ENCODE data around the gene GMEB2.

DNA sequence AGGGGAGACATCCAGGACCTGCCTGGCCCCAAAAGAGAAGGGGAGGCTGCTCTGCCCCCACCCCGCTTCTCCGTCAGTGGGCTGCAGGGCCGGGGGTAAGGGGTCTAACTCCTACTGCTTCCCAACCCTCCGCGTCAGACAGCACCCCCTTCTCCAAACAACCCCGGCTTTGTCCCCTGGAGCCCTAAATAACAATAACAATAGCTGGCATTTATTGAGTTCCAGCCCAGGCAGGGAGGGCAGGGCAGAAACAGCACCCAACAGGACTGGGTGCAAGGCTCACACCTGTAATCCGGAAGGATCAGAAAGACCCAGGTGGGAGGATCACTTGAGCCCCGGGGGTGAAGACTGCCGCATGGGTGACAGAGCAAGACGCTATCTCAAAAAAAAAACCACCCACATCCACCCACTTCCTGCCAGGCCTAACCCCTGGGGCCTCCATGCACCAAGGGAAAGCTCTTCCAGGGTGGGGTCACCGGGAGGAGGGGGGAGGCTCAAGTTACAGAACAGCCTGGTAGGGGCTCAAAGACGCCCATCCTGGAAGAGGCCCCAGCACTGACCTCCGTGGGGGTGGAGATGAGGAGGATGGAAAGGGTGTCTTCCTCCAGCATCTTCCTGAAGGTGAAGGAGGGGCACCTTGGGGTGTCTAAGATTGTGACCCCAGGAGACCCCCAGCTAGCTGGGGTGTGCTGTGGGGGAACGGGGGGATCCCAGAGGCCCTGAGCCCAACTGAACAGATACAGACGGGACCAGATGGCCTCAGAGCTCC, 74.2 kb downstream of the GMEB2 start:
- TF ChIP-seq, protein P1, sequence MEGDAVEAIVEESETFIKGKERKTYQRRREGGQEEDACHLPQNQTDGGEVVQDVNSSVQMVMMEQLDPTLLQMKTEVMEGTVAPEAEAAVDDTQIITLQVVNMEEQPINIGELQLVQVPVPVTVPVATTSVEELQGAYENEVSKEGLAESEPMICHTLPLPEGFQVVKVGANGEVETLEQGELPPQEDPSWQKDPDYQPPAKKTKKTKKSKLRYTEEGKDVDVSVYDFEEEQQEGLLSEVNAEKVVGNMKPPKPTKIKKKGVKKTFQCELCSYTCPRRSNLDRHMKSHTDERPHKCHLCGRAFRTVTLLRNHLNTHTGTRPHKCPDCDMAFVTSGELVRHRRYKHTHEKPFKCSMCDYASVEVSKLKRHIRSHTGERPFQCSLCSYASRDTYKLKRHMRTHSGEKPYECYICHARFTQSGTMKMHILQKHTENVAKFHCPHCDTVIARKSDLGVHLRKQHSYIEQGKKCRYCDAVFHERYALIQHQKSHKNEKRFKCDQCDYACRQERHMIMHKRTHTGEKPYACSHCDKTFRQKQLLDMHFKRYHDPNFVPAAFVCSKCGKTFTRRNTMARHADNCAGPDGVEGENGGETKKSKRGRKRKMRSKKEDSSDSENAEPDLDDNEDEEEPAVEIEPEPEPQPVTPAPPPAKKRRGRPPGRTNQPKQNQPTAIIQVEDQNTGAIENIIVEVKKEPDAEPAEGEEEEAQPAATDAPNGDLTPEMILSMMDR (IDR thresholded peaks at IDR 0.05): no peak
- no peak for TF ChIP-seq POLR2A (IDR thresholded peaks at IDR 0.05)
